Measurements from ENCODE around the gene RALGPS1. TPM values are rescaled to one million over a fixed set of nuclear protein-coding genes. Genes with fewer than 3 reads are reported as not detected.

The RALGPS1 gene
- total RNA-seq, 1 donor from 2014 or later: 15.1 TPM

- DNase-seq (ENCODE audit: low spot score) (no peak), ATAC-seq (no peak)
- intact Hi-C loops (cut with DNase I): no loop called here
Measured at GRCh38 chr9:127198587-127198986, 284.0 kb downstream of the RALGPS1 start.

GRCh38 chr9:127199001-127199791 lies 284.6 kb downstream of the RALGPS1 start:
- peak; percentile 79 for ATAC-seq
- DNase-seq (ENCODE audit: low spot score): peak; percentile 92
- intact Hi-C loops (cut with DNase I): no loop called here

GRCh38 chr9:127200106-127200862 lies 285.7 kb downstream of the RALGPS1 start:
- DNase-seq (ENCODE audit: low spot score) (no peak), ATAC-seq (no peak)
- intact Hi-C loops (cut with DNase I): loop anchor here (2.0 kb wide), 1 partner anchor 255 kb away; no protein-coding TSS in a partner anchor

- intact Hi-C loops (cut with DNase I): loop anchor here (2.0 kb wide), 1 partner anchor 256 kb away; no protein-coding TSS in a partner anchor
- ATAC-seq (no peak), DNase-seq (ENCODE audit: low spot score) (no peak)
Measured at GRCh38 chr9:127201071-127201541, 286.5 kb downstream of the RALGPS1 start.

GRCh38 chr9:127201731-127202130 lies 287.1 kb downstream of the RALGPS1 start:
- intact Hi-C loops (cut with DNase I): loop anchor here (2.0 kb wide), 1 partner anchor 257 kb away; no protein-coding TSS in a partner anchor
- no peak for DNase-seq (ENCODE audit: low spot score)
- ATAC-seq: no peak

- DNase-seq (ENCODE audit: low spot score) (no peak), ATAC-seq (peak; percentile 25)
- intact Hi-C loops (cut with DNase I): no loop called here
Measured at GRCh38 chr9:127202461-127203169, 288.0 kb downstream of the RALGPS1 start.

GRCh38 chr9:127203681-127204327 lies 289.2 kb downstream of the RALGPS1 start:
- intact Hi-C loops (cut with DNase I): no loop called here
- no peak for ATAC-seq
- no peak for DNase-seq (ENCODE audit: low spot score)

- ATAC-seq (no peak), DNase-seq (ENCODE audit: low spot score) (no peak)
- intact Hi-C loops (cut with DNase I): no loop called here
Measured at GRCh38 chr9:127204771-127205470, 290.3 kb downstream of the RALGPS1 start.

GRCh38 chr9:127205952-127206351 lies 291.4 kb downstream of the RALGPS1 start:
- intact Hi-C loops (cut with DNase I): no loop called here
- no peak for ATAC-seq
- DNase-seq (ENCODE audit: low spot score): peak; percentile 39

- intact Hi-C loops (cut with DNase I): no loop called here
- no peak for ATAC-seq
- no peak for DNase-seq (ENCODE audit: low spot score)
Measured at GRCh38 chr9:127206666-127207065, 292.1 kb downstream of the RALGPS1 start.

- ATAC-seq: no peak
- intact Hi-C loops (cut with DNase I): no loop called here
- DNase-seq (ENCODE audit: low spot score): no peak
Measured at GRCh38 chr9:127207734-127208410, 293.3 kb downstream of the RALGPS1 start.

GRCh38 chr9:127208416-127208815 lies 293.8 kb downstream of the RALGPS1 start:
- ATAC-seq (no peak), DNase-seq (ENCODE audit: low spot score) (no peak)
- intact Hi-C loops (cut with DNase I): no loop called here

- intact Hi-C loops (cut with DNase I): no loop called here
- ATAC-seq (no peak), DNase-seq (ENCODE audit: low spot score) (no peak)
Measured at GRCh38 chr9:127209220-127209619, 294.6 kb downstream of the RALGPS1 start.

GRCh38 chr9:127209948-127210640 lies 295.5 kb downstream of the RALGPS1 start:
- ATAC-seq (peak; percentile 56), DNase-seq (ENCODE audit: low spot score) (no peak)
- intact Hi-C loops (cut with DNase I): no loop called here

GRCh38 chr9:127210851-127211730 lies 296.5 kb downstream of the RALGPS1 start:
- intact Hi-C loops (cut with DNase I): no loop called here
- no peak for DNase-seq (ENCODE audit: low spot score)
- no peak for ATAC-seq

GRCh38 chr9:127211983-127212382 lies 297.4 kb downstream of the RALGPS1 start:
- ATAC-seq (no peak), DNase-seq (ENCODE audit: low spot score) (no peak)
- intact Hi-C loops (cut with DNase I): no loop called here

Measured in sciatic nerve (tissue), 2 donors.